Aorta (tissue), 5 donors: ENCODE data around the gene PLXDC2. TPM values are rescaled to one million over a fixed set of nuclear protein-coding genes. Genes with fewer than 3 reads are reported as not detected.

Source experiments
- ATAC-seq: fragments of 200-7000 bp; cut with Tn5 transposase; one replicate; pipeline ENCODE4 v1.9.1; 2022; ENCODE audit warnings: moderate library complexity; ENCODE audit not compliant: low FRiP score
- DNase-seq, 2 donors: peaks; one replicate each; pipeline ENCODE4 v3.0.0-alpha.2; 2020
- H3K27ac ChIP-seq, 2 donors: one replicate each; pipeline ENCODE4 v1.5.1; 2013; ENCODE audit warnings: low read length in 2 of 2, mild to moderate bottlenecking in 2 of 2, moderate library complexity in 2 of 2, control low read depth in 1 of 2, inconsistent platforms in 1 of 2, low read depth in 1 of 2
- H3K27me3 ChIP-seq, 2 donors: one replicate each; pipeline ENCODE4 v1.6.1; 2013; ENCODE audit warnings: control low read depth in 1 of 2, low read length in 1 of 2, mild to moderate bottlenecking in 1 of 2, moderate library complexity in 1 of 2; ENCODE audit not compliant: insufficient read depth in 2 of 2, control insufficient read depth in 1 of 2
- H3K36me3 ChIP-seq, 2 donors: one replicate each; pipeline ENCODE4 v1.6.1; 2013; ENCODE audit warnings: control low read depth in 1 of 2, low read length in 1 of 2, mild to moderate bottlenecking in 1 of 2; ENCODE audit not compliant: insufficient read depth in 2 of 2, control insufficient read depth in 1 of 2
- H3K4me1 ChIP-seq, 2 donors: one replicate each; pipeline ENCODE4 v1.6.1; 2013; ENCODE audit warnings: low read length in 2 of 2, control low read depth in 1 of 2, mild to moderate bottlenecking in 1 of 2, moderate library complexity in 1 of 2; ENCODE audit not compliant: insufficient read depth in 2 of 2, control insufficient read depth in 1 of 2
- H3K4me3 ChIP-seq, 2 donors: one replicate each; pipeline ENCODE4 v1.5.1; 2013; ENCODE audit warnings: low read length in 2 of 2, control low read depth in 1 of 2, mild to moderate bottlenecking in 1 of 2
- H3K9me3 ChIP-seq: one replicate; pipeline ENCODE4 v1.6.1; 2013; ENCODE audit warnings: mild to moderate bottlenecking, low read length; ENCODE audit not compliant: control insufficient read depth
- WGBS, 2 donors: extraction: QIAGEN DNeasy Blood & Tissue Kit; methylation state at CpG; one replicate each; pipeline ENCODE4 v1.1.7; 2013; 5-methylcytosine and 5-hydroxymethylcytosine counted together
- intact Hi-C, 2 donors: fragments of 100-400 bp; cut with DNase I; formaldehyde crosslinking; loops; one replicate each; pipeline versions ENCODE4 v1.14.2 to v1.15.0; 2022
- polyA plus RNA-seq, 2 donors: library from polyadenylated mRNA; stranded (reverse); fragments of 200-250 nt; gene quantifications; one replicate each; pipeline ENCODE4 v1.2.3, GENCODE V29; 2013
- total RNA-seq, 2 donors: library from RNA; stranded (reverse); fragmentation: NEBNext Ultra II Directional; extraction: Animal tissue kit (Norgen Biotek cat#: 25700); gene quantifications; one replicate each; pipeline ENCODE4 v1.2.1, GENCODE V29; 2021
- donor health status: healthy with polysubstance abuse.
- donor health status: Bipolar disorder and iron deficiency.
- donor health status: DM: no; HTN: no; CAD: no.
- donor health status: DM: no; HTN: no; CAD: no.
- donor health status: DM: yes; HTN: yes; CAD: no.

The PLXDC2 gene
- total and polyA plus RNA-seq, 4 donors, result 14.7 to 155 (median 57.4) TPM

DNA sequence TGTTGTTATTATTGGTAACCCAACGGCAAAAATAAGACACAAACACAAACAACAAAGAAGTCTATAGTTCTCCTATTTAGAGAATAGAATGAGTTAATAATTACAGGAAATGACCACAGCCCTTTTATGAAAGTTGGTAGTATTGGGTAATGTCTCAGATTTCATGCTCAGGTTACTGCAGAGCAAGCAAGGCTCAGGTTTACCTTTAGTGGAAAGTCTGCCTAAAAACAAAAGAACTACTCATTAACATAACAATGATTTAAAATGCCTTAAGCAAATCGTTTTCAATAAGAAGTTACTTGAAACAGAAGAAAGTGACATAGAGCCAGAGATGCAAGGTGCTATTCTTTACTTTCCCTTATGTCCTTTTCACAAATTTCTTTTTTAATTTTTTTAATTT is 441.2 kb downstream of the PLXDC2 start:
- ATAC-seq (no peak), DNase-seq (no peak)
- 55 to 66% methylated on average over 2 of the region's 2 CpGs for WGBS, 2 donors
- no peak overlapping the region for H3K4me3 ChIP-seq
- no peaks in the 10 kb centered on the region for H3K27me3 ChIP-seq
- no peaks in the 10 kb centered on the region for H3K9me3 ChIP-seq
- H3K4me1 ChIP-seq, result peaks cover 0 to 1% of the 10 kb centered on the region in 2 donors
- no peak overlapping the region for H3K27ac ChIP-seq
- intact Hi-C loops, result no loop called here
- H3K36me3 ChIP-seq, result peaks cover 0 to 4% of the 10 kb centered on the region in 2 donors

DNA sequence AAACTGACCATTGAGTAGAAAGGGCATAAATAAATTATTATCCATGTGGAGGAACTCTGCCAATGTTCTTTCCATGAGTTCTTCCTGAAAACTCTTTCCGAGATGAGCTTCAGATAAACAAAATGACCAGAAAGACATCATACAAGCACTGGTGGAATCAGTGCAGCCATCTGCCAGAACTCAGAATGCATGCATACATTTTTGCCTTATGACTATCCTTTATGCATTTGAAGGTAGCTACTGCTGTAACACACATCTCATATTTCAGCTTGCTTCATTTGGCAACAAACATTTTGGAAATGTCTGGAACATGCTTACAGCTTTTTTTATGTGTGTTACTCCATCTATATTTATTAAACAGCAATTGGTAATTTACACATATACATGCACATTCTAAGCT is 448.9 kb downstream of the PLXDC2 start:
- no peaks in the 10 kb centered on the region for H3K27me3 ChIP-seq
- no peaks in the 10 kb centered on the region for H3K4me1 ChIP-seq
- H3K4me3 ChIP-seq, result no peak overlapping the region
- WGBS, 2 donors, result 83 to 94% methylated on average over 1 of the region's 1 CpG
- no peak for DNase-seq
- intact Hi-C loops, result no loop called here
- no peak overlapping the region for H3K27ac ChIP-seq
- ATAC-seq, result no peak
- no peaks in the 10 kb centered on the region for H3K36me3 ChIP-seq
- H3K9me3 ChIP-seq, result no peaks in the 10 kb centered on the region

DNA sequence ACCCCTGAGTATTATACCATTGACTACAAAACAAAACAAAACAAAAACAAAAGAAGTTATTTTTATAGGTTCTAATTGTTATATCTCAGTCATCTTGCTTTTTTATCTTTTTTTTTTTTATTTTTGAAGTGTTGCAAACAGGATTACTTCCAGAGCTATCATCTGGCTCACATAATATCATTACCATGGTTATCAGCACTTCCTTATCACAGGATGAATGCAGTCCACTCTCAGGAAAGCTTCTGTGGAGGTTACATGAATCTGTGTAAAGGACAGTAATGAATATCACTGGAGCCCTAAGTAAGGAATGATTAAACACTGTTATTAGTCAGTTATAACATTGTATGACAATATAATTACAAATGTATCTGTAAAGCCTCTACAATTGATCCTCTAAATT is 451.5 kb downstream of the PLXDC2 start:
- Histone ChIP-seq H3K27ac (no peak overlapping the region), H3K9me3 (no peaks in the 10 kb centered on the region), H3K27me3 (no peaks in the 10 kb centered on the region), H3K4me1 (no peaks in the 10 kb centered on the region), H3K36me3 (no peaks in the 10 kb centered on the region), H3K4me3 (no peak overlapping the region)
- intact Hi-C loops, result no loop called here
- DNase-seq, result no peak
- no peak for ATAC-seq

DNA sequence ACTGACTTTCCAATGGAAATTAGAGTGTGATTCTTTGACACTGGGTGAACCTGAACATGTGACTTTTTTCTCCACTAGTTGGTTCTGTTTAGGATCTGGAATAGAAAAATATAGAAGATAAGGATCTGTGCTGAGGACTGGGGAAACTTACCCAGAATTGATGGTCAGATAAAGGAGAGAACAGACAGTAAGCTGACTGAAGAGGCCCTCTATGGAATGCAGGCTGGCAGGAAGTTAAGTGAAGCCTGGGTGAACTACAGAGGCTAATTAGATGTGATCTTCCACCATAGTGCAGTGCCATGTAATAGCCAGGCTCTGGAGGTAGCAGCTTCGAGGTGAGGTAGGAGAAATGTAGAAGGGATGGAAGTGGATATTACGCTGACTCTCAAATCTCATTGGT is 455.3 kb downstream of the PLXDC2 start:
- intact Hi-C loops, result no loop called here
- Histone ChIP-seq H3K36me3 (no peaks in the 10 kb centered on the region), H3K9me3 (no peaks in the 10 kb centered on the region), H3K4me1 (peaks cover 0 to 3% of the 10 kb centered on the region in 2 donors), H3K27me3 (no peaks in the 10 kb centered on the region), H3K27ac (no peak overlapping the region), H3K4me3 (no peak overlapping the region)
- DNase-seq (no peak), ATAC-seq (no peak)
- WGBS, 2 donors, result 94 to 98% methylated on average over 2 of the region's 2 CpGs

DNA sequence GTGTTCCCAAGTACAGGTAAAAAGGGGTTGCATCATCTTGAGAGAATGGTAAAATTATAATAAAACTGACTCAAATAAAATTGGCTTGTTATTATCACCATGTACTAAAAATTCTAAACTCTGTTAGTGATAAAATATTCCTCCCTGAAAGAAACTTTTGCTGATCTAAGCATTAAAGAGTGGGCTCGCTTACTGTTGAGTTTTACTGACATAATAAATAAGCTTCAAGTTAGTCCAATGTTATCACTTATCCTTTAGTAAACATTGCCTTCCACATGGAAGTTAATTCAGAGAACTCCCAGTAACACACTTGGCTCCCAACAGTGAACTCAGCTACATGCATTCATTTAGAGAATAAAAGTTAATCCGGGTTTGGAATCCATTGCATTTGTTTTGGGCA is 456.4 kb downstream of the PLXDC2 start:
- no peak overlapping the region for H3K4me3 ChIP-seq
- H3K4me1 ChIP-seq, result peaks cover 0 to 3% of the 10 kb centered on the region in 2 donors
- ATAC-seq, result no peak
- 45 to 56% methylated on average over 2 of the region's 2 CpGs for WGBS, 2 donors
- no peak overlapping the region for H3K27ac ChIP-seq
- no peaks in the 10 kb centered on the region for H3K36me3 ChIP-seq
- DNase-seq, result no peak
- H3K9me3 ChIP-seq, result no peaks in the 10 kb centered on the region
- intact Hi-C loops, result no loop called here
- H3K27me3 ChIP-seq, result no peaks in the 10 kb centered on the region

DNA sequence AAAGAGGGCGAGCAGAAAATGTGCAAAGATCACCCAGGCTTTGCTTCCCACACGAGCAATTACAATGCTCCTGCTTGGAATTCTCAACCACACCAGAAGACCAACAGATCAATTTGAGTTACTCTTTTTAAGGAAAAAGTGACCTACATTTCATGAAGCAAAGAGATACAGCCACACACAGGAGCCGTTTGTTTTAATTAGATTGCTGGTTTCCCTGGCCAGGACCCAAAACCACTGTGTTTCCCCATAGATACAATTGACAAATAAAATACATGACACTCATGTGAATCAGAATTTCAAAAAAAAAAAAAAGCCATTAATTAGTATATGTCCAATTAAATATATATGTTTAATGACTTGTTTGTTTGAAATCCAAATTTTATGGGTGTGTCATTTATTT is 458.3 kb downstream of the PLXDC2 start:
- Histone ChIP-seq H3K27ac (no peak overlapping the region), H3K4me1 (peaks cover 0 to 3% of the 10 kb centered on the region in 2 donors), H3K36me3 (peaks cover 0 to 1% of the 10 kb centered on the region in 2 donors), H3K27me3 (no peaks in the 10 kb centered on the region), H3K9me3 (no peaks in the 10 kb centered on the region), H3K4me3 (no peak overlapping the region)
- DNase-seq (no peak), ATAC-seq (no peak)
- WGBS, 2 donors, result 83 to 86% methylated on average over 3 of the region's 3 CpGs
- intact Hi-C loops, result no loop called here

DNA sequence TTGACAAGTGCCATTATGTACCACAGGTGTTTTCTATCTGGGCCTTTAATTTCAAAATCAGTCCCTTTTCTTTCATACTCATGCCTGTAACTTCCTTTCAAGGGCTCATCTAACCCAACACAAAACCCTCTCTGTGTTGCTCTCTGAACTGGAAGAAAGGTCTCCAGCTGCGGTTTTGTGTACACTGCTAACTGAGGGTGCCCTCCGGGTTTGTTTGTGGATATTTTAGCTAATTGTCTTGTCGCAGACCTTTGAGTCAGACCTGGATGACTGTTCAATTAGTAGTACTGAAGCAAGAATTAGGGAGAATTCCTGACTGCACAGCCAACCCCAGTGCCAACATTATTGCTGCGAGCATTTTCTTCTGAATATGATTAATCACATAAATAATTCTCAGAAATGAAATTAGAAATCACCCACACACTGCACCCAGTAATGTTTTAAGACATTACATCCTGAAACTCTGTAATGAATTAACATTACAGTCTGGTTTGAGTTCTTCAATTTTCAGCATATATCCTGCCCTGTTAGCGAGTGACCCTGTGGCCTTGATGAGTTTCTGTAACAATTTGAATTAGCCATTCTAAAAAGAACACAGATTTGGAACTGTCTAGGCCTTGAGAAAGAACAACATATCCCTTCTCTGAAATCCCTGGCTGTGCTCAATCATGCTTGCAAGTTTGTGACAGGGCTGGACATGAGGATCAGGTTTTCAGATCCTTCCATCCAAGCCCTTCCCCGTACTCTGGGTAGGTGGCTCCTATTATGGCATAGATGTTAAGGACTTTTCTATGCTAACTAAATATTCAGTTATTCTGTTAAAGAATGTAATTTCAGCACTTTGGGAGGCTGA is 460.1 kb downstream of the PLXDC2 start:
- Histone ChIP-seq H3K27ac (no peak overlapping the region), H3K4me1 (peaks cover 0 to 3% of the 10 kb centered on the region in 2 donors), H3K36me3 (peaks cover 0 to 4% of the 10 kb centered on the region in 2 donors), H3K4me3 (no peak overlapping the region), H3K9me3 (no peaks in the 10 kb centered on the region), H3K27me3 (no peaks in the 10 kb centered on the region)
- ATAC-seq, result no peak
- DNase-seq, result no peak
- WGBS, 2 donors, result 38% methylated on average over 6 of the region's 6 CpGs
- intact Hi-C loops, result no loop called here

DNA sequence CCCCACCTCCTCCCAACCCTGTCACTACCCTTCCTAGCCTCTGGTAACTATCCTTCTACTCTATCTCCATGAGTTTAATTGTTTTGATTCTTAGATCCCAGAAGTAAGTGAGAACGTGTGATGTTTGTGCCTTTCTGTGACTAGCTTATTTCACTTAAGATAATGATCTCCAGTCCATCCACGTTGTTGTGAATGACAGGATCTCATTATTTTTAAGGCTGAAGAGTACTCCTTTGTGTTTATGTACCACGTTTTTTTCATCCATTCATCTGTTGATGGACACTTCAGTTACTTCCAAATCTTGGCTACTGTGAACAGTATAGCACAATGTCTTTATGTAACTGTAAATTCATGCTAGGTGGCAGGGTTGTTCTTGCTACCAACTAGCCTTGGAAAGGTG is 461.6 kb downstream of the PLXDC2 start:
- Histone ChIP-seq H3K9me3 (no peaks in the 10 kb centered on the region), H3K27me3 (no peaks in the 10 kb centered on the region), H3K36me3 (peaks cover 0 to 4% of the 10 kb centered on the region in 2 donors), H3K4me3 (no peak overlapping the region), H3K27ac (no peak overlapping the region), H3K4me1 (peaks cover 0 to 3% of the 10 kb centered on the region in 2 donors)
- no peak for DNase-seq
- 61% methylated on average over 3 of the region's 3 CpGs for WGBS, 2 donors
- intact Hi-C loops, result no loop called here
- no peak for ATAC-seq

DNA sequence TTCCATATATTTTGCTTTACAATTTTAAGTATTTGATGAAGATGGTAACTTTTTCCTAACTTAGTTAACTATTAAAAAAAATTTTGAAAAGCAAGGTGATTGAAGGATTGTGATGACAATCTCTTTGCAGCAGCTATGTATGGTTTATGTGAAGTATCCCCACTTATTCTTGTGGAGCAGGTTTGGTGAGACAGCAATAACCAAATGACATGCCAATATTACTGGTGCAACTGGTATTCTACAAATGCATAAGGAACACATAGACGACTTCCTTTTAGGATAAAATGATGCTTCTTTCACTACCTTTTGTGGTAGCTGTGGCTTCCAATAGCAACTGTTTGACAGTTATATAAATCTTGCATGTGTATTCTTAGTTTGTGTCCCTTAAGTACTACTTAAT is 465.3 kb downstream of the PLXDC2 start:
- 54 to 63% methylated on average over 1 of the region's 1 CpG for WGBS, 2 donors
- intact Hi-C loops, result no loop called here
- Histone ChIP-seq H3K4me3 (no peak overlapping the region), H3K4me1 (no peaks in the 10 kb centered on the region), H3K27me3 (no peaks in the 10 kb centered on the region), H3K27ac (no peak overlapping the region), H3K9me3 (no peaks in the 10 kb centered on the region), H3K36me3 (peaks cover 0 to 4% of the 10 kb centered on the region in 2 donors)
- DNase-seq, result no peak
- no peak for ATAC-seq
